Brain microvascular endothelial cell (primary cell): ENCODE measurements around the gene OR1M1.

Experiments used
- DNase-seq: peaks from one replicate; pipeline ENCODE4 v3.0.0-alpha.2; 2020
- H3K27ac ChIP-seq: fragments of 250-450 bp; sonication (Bioruptor Pico); 2 replicates; pipeline ENCODE4 v1.5.1; 2020; ENCODE audit warnings: mild to moderate bottlenecking, moderate library complexity
- H3K27me3 ChIP-seq: fragments of 250-450 bp; sonication (Bioruptor Pico); replicated peaks from 2 replicates; pipeline ENCODE4 v1.5.1; 2020; ENCODE audit warnings: mild to moderate bottlenecking
- H3K36me3 ChIP-seq: fragments of 250-450 bp; sonication (Bioruptor Pico); replicated peaks from 2 replicates; pipeline ENCODE4 v1.5.1; 2020; ENCODE audit warnings: mild to moderate bottlenecking
- H3K4me3 ChIP-seq: 2 replicates; pipeline ENCODE4 v1.5.1; 2011; ENCODE audit warnings: low read depth, mild to moderate bottlenecking, control low read depth, low read length, moderate library complexity
- CTCF ChIP-seq: IDR thresholded peaks from 2 replicates; pipeline ENCODE4 v1.5.1; 2011; ENCODE audit warnings: low read depth, mild to moderate bottlenecking, moderate library complexity, low read length, control low read depth, inconsistent platforms; ENCODE audit errors: missing control alignments
- in situ Hi-C: cut with HindIII; loops from 2 replicates; pipeline ENCODE4 v1.10.0; 2017; ENCODE audit warnings: low sequenced_read_pairs, low pct_ligation_motif_present

The OR1M1 gene

GRCh38 chr19:9057505-9058258, 29.2 kb upstream of the OR1M1 start:
- in situ Hi-C loops = no loop called here
- no peaks in the 10 kb centered on the region for H3K27me3 ChIP-seq
- no peak overlapping the region for H3K4me3 ChIP-seq
- DNase-seq = no peak
- H3K27ac ChIP-seq = no peak overlapping the region
- no peak for TF ChIP-seq CTCF
- no peaks in the 10 kb centered on the region for H3K36me3 ChIP-seq

GRCh38 chr19:9058905-9059667, 27.8 kb upstream of the OR1M1 start:
- Histone ChIP-seq H3K4me3 (no peak overlapping the region), H3K36me3 (no peaks in the 10 kb centered on the region), H3K27me3 (no peaks in the 10 kb centered on the region), H3K27ac (no peak overlapping the region)
- no peak for TF ChIP-seq CTCF
- in situ Hi-C loops = no loop called here
- DNase-seq = no peak

GRCh38 chr19:9060564-9061340, 26.1 kb upstream of the OR1M1 start:
- Histone ChIP-seq H3K36me3 (no peaks in the 10 kb centered on the region), H3K27me3 (no peaks in the 10 kb centered on the region), H3K4me3 (no peak overlapping the region), H3K27ac (no peak overlapping the region)
- in situ Hi-C loops = no loop called here
- TF ChIP-seq CTCF = no peak
- DNase-seq = no peak

GRCh38 chr19:9061879-9062278, 25.0 kb upstream of the OR1M1 start:
- no peak for DNase-seq
- TF ChIP-seq CTCF = no peak
- Histone ChIP-seq H3K27me3 (no peaks in the 10 kb centered on the region), H3K27ac (no peak overlapping the region), H3K36me3 (no peaks in the 10 kb centered on the region), H3K4me3 (no peak overlapping the region)
- in situ Hi-C loops = no loop called here

GRCh38 chr19:9065457-9066014, 21.3 kb upstream of the OR1M1 start:
- in situ Hi-C loops = no loop called here
- no peak overlapping the region for H3K4me3 ChIP-seq
- no peaks in the 10 kb centered on the region for H3K36me3 ChIP-seq
- TF ChIP-seq CTCF = no peak
- no peak for DNase-seq
- H3K27me3 ChIP-seq = no peaks in the 10 kb centered on the region
- no peak overlapping the region for H3K27ac ChIP-seq
